ENCODE data around the gene GLS. TPM values are rescaled to one million over a fixed set of nuclear protein-coding genes. Genes with fewer than 3 reads are reported as not detected.
"Not testable (repeated sequence)": the region's sequence is repeated elsewhere in the genome, so short reads cannot be mapped to it uniquely, and the experiment has no call there.

Gene GLS
- total RNA-seq, 3 donors from 2014 or later (not counting 1 experiment from before 2014, with no cell fraction given): 279 to 322 (median 285) TPM

GRCh38 chr2:190882856-190883582 is 2.4 kb downstream of the GLS start:
- H3K27ac Mint-ChIP-seq: peak overlapping the region; percentile 99 to 100
- intact Hi-C loops (cut with micrococcal nuclease): loop anchor here (2.0 to 10.0 kb wide), 7 partner anchors 132 to 1101 kb away; partner anchors contain the start of genes NAB1, NEMP2, ORMDL1 and PMS1
- peak overlapping the region; percentile 98 for H3K4me3 Mint-ChIP-seq
- TF ChIP-seq, protein P1, sequence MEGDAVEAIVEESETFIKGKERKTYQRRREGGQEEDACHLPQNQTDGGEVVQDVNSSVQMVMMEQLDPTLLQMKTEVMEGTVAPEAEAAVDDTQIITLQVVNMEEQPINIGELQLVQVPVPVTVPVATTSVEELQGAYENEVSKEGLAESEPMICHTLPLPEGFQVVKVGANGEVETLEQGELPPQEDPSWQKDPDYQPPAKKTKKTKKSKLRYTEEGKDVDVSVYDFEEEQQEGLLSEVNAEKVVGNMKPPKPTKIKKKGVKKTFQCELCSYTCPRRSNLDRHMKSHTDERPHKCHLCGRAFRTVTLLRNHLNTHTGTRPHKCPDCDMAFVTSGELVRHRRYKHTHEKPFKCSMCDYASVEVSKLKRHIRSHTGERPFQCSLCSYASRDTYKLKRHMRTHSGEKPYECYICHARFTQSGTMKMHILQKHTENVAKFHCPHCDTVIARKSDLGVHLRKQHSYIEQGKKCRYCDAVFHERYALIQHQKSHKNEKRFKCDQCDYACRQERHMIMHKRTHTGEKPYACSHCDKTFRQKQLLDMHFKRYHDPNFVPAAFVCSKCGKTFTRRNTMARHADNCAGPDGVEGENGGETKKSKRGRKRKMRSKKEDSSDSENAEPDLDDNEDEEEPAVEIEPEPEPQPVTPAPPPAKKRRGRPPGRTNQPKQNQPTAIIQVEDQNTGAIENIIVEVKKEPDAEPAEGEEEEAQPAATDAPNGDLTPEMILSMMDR (IDR thresholded peaks at IDR 0.05): no peak
- peaks cover 0 to 2% of the 10 kb centered on the region in 2 donors for H3K27me3 Mint-ChIP-seq (ENCODE audit: low read depth in 2 of 2)
- peak in 1 of 2 donors; percentile 54 for DNase-seq
- ATAC-seq: no peak
- peaks cover 26% of the 10 kb centered on the region for H3K4me1 ChIP-seq (ENCODE audit: control insufficient read depth, insufficient read depth, low read length)
- no peaks in the 10 kb centered on the region for H3K36me3 Mint-ChIP-seq
- peak overlapping the region; percentile 95 for H3K27ac ChIP-seq (ENCODE audit: low read length)
- no peaks in the 10 kb centered on the region for H3K27me3 ChIP-seq (ENCODE audit: control insufficient read depth, insufficient read depth, low read length)
- no peaks in the 10 kb centered on the region for H3K9me3 ChIP-seq (ENCODE audit: control insufficient read depth, insufficient read depth, low read length)
- peaks cover 7% of the 10 kb centered on the region for H3K36me3 ChIP-seq (ENCODE audit: control insufficient read depth, insufficient read depth, low read length)
- H3K9me3 Mint-ChIP-seq: no peaks in the 10 kb centered on the region
- H3K4me3 ChIP-seq (ENCODE audit: low read length): peak overlapping the region; percentile 81
- H3K4me1 Mint-ChIP-seq: peaks cover 47 to 49% of the 10 kb centered on the region in 2 donors
- WGBS (ENCODE audit: insufficient coverage): 0% methylated on average over 3 of the region's 4 CpGs

- Mint-ChIP-seq H3K4me1 (peaks cover 66 to 71% of the 10 kb centered on the region in 2 donors), H3K4me3 (peak overlapping the region; percentile 52), H3K27ac (peak overlapping the region in 1 of 2 donors; percentile 19)
- not testable (repeated sequence) for H3K27ac ChIP-seq (ENCODE audit: low read length); H3K36me3 Mint-ChIP-seq; H3K27me3 Mint-ChIP-seq (ENCODE audit: low read depth in 2 of 2); ATAC-seq; H3K27me3 ChIP-seq (ENCODE audit: control insufficient read depth, insufficient read depth, low read length); DNase-seq; H3K9me3 Mint-ChIP-seq; H3K4me3 ChIP-seq (ENCODE audit: low read length); H3K9me3 ChIP-seq (ENCODE audit: control insufficient read depth, insufficient read depth, low read length)
- Histone ChIP-seq H3K4me1 (ENCODE audit: control insufficient read depth, insufficient read depth, low read length) (peaks cover 26% of the 10 kb centered on the region), H3K36me3 (ENCODE audit: control insufficient read depth, insufficient read depth, low read length) (peaks cover 11% of the 10 kb centered on the region)
- 81% methylated on average over 6 of the region's 6 CpGs for WGBS (ENCODE audit: insufficient coverage)
- intact Hi-C loops (cut with micrococcal nuclease): loop anchor here (10.0 kb wide), 1 partner anchor 351 kb away; the partner anchor contains the start of gene NEMP2
These were observed 5.2 kb downstream of the GLS start for GRCh38 chr2:190885844-190886243.

GRCh38 chr2:190887089-190887488 is 6.5 kb downstream of the GLS start:
- TF ChIP-seq, protein P1 (IDR thresholded peaks at IDR 0.05): no peak
- Mint-ChIP-seq H3K36me3 (no peaks in the 10 kb centered on the region), H3K27me3 (ENCODE audit: low read depth in 2 of 2) (no peaks in the 10 kb centered on the region), H3K27ac (peak overlapping the region; percentile 24 to 76), H3K4me1 (peaks cover 70 to 75% of the 10 kb centered on the region in 2 donors), H3K4me3 (peak overlapping the region; percentile 77), H3K9me3 (no peaks in the 10 kb centered on the region)
- H3K9me3 ChIP-seq (ENCODE audit: control insufficient read depth, insufficient read depth, low read length): no peaks in the 10 kb centered on the region
- intact Hi-C loops (cut with micrococcal nuclease): loop anchor here (10.0 kb wide), 1 partner anchor 352 kb away; the partner anchor contains the start of gene NEMP2
- H3K4me1 ChIP-seq (ENCODE audit: control insufficient read depth, insufficient read depth, low read length): peaks cover 26% of the 10 kb centered on the region
- peaks cover 18% of the 10 kb centered on the region for H3K36me3 ChIP-seq (ENCODE audit: control insufficient read depth, insufficient read depth, low read length)
- H3K27me3 ChIP-seq (ENCODE audit: control insufficient read depth, insufficient read depth, low read length): no peaks in the 10 kb centered on the region
- H3K27ac ChIP-seq (ENCODE audit: low read length): no peak overlapping the region
- no peak overlapping the region for H3K4me3 ChIP-seq (ENCODE audit: low read length)
- ATAC-seq (peak in 1 of 3 donors; percentile 28), DNase-seq (no peak)
- WGBS (ENCODE audit: insufficient coverage): no CpG with 5 or more reads among the region's 2 CpGs

DNA sequence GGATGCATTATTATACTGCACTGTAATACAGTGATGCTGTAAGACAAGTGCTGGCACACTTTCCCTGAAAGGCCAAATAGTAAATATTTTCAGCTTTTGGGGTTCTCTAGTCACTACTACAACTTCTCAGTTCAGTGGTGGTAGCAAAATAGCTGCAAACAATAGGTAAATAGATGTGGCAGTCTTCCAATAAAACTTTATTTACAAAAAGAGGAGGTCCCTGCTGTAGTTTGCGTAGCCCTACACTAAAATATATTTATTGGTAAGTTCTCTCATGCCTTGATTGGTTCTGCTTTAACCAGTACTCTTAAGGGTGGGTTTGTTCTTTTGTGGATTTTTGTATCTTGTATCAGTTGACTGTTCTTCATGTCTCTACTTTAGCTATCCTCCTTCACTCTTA is 7.8 kb downstream of the GLS start:
- H3K9me3 ChIP-seq (ENCODE audit: control insufficient read depth, insufficient read depth, low read length): no peaks in the 10 kb centered on the region
- intact Hi-C loops (cut with micrococcal nuclease): loop anchor here (10.0 kb wide), 1 partner anchor 354 kb away; the partner anchor contains the start of gene NEMP2
- no peak overlapping the region for H3K4me3 ChIP-seq (ENCODE audit: low read length)
- WGBS (ENCODE audit: insufficient coverage): no CpG with 5 or more reads among the region's 1 CpG
- H3K36me3 ChIP-seq (ENCODE audit: control insufficient read depth, insufficient read depth, low read length): peaks cover 16% of the 10 kb centered on the region
- Mint-ChIP-seq H3K27me3 (ENCODE audit: low read depth in 2 of 2) (no peaks in the 10 kb centered on the region), H3K4me1 (peaks cover 64 to 66% of the 10 kb centered on the region in 2 donors), H3K36me3 (no peaks in the 10 kb centered on the region), H3K27ac (peak overlapping the region; percentile 24 to 76), H3K4me3 (peak overlapping the region; percentile 77), H3K9me3 (no peaks in the 10 kb centered on the region)
- H3K27ac ChIP-seq (ENCODE audit: low read length): no peak overlapping the region
- no peak for ATAC-seq
- H3K27me3 ChIP-seq (ENCODE audit: control insufficient read depth, insufficient read depth, low read length): no peaks in the 10 kb centered on the region
- TF ChIP-seq, protein P1 (IDR thresholded peaks at IDR 0.05): no peak
- DNase-seq: no peak
- peaks cover 23% of the 10 kb centered on the region for H3K4me1 ChIP-seq (ENCODE audit: control insufficient read depth, insufficient read depth, low read length)
